Measurements from ENCODE around the gene HSD17B12.

Gene HSD17B12

DNA sequence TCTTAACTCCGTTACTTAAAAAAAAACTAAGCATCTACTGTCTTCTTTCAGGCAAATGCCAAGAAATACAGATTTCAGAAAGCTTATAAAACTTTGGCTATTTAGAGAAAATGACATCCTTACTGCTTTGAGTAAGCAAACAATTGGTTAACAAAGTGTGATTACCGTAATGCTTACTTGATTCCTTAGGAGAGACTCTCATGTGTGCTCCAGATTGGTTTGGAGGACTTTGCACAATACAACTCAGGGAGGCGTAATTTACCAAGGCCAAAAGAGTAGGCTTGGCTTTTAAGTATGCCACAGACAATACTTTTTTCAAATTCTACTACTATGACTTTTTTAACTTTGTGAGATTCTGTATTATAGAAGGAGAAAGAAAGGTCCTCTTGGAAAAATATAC, 123.2 kb downstream of the HSD17B12 start:
- DNase-seq (ENCODE audit: low read depth in 2 of 2), result no peak

GRCh38 chr11:43806976-43807375, 126.4 kb downstream of the HSD17B12 start:
- DNase-seq (ENCODE audit: low read depth in 2 of 2), result no peak

GRCh38 chr11:43810929-43811596, 130.5 kb downstream of the HSD17B12 start:
- no peak for DNase-seq (ENCODE audit: low read depth in 2 of 2)

DNA sequence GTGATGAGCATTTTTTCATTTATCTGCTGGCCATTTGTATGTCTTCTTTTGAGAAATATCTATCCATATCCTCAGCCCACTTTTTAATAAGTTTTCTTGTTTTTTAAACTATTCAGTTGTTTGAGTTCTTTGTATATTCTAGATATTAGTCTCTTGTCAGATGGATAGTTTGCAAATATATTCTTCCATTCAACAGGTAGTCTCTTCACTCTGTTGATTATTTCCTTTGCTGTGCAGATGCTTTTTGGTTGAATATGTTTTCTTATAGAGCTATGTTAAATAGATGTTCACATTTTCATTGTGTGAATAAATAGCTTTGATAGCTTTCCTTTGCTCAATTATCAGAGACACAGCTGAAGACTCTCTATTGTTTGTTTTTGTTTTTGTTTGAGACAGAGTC, 131.9 kb downstream of the HSD17B12 start:
- no peak for DNase-seq (ENCODE audit: low read depth in 2 of 2)

- no peak for DNase-seq (ENCODE audit: low read depth in 2 of 2)
Measured at GRCh38 chr11:43818220-43818619, 137.7 kb downstream of the HSD17B12 start.

DNA sequence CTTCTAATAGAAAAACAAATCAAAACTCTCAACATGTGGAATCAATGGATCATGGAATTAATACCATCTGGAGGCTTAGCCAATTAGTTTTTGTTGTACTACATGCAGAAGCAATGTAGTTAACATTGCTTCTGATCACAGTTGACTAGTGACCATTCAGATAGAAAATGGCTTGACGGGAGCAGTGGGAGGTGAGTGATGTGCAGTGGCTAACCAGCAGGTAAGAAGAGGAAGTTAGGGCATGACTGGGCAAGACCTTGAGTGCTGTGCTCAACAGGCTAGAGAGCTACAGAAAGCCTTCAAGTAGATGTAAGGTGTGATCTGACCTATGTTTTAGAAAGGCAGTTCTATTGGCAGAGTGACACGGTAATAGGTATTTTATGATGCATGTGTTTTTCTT, 139.4 kb downstream of the HSD17B12 start:
- no peak for DNase-seq (ENCODE audit: low read depth in 2 of 2)

- DNase-seq (ENCODE audit: low read depth in 2 of 2), result no peak
Measured at GRCh38 chr11:43823316-43823715, 142.8 kb downstream of the HSD17B12 start.

DNA sequence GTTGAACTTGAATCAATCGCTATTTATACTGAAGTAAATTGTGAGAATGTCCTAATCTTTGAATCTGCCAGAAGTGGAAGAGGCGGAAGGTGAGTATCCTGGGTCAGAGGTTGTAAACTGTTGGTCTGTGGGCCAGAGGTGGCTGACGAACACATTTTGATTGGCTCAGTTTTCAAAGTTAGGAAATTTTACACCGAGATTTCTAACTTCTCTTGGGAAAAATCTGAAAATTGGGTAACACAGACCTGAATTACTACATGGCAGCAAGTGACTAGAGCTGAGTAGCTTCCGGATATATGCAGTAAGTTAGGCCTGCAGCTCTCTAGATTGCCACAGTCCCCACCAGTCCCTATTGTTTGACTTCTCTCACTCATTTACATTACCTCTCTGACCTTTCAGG, 143.3 kb downstream of the HSD17B12 start:
- DNase-seq (ENCODE audit: low read depth in 2 of 2), result no peak

DNA sequence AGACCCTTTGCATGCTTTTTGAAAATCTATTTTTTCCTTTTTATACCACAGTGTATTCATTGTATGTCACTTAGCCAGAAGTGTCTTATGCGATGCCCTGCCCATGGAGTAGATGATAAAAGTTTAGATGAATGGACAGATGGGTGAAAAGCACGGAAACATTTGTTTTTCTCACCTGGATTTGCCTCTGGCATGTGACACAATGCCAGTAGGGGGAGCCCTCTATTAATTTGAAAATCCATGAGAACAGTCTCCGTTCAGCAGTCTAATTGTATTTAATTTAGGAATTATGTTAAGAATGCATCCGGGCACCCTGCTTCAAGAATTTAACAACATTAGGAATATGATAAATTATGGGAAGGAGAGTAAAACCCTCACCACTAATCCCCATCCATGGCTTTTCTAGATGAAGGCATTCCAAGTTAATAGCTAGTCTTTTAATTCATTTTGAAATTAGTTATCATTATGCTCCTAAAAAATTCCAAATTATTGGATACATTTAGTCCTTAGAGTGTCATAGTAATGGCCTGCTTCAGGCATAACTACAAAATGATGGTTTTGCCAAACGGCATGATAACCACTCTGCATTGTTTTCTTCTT, 144.8 kb downstream of the HSD17B12 start:
- DNase-seq (ENCODE audit: low read depth in 2 of 2), result no peak

- no peak for DNase-seq (ENCODE audit: low read depth in 2 of 2)
Measured at GRCh38 chr11:43830928-43831440, 150.4 kb downstream of the HSD17B12 start.

DNA sequence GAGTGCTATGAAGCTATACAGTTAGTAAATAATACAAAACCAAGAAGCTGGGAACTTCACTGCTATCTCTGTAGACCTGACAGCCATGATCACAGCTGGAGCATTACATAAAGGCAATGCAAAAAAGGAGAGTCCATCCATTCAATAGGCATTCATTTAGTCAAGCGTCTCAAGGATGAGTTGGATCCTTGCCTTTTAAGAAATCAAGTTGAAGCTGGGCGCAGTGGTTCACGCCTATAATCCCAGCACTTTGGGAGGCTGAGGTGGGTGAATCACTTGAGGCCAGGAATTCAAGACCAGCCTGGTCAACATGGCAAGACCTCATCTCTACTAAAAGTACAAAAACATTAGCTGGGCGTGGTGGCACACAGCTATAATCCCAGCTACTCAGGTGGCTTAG, 152.0 kb downstream of the HSD17B12 start:
- DNase-seq (ENCODE audit: low read depth in 2 of 2), result no peak

DNA sequence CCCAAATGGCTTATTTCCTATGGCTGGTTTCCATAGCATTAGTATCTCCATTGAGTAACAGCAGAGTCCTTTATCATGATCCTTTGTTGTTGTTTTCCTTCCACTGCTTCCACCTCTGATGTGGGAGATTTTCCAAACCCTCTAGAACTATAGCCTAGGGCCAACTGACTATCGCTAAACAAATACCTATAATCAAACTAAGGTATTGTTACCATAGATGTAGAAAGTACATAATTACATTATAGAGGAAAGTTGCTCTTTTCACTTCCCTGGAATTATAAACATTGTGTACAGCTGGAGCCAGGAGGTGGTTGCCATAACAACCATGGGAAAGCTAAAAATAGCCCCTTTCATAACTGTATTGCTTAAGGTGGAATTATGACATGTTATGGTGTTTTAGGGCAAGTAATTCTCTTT, 153.1 kb downstream of the HSD17B12 start:
- no peak for DNase-seq (ENCODE audit: low read depth in 2 of 2)

GRCh38 chr11:43834286-43834685, 153.7 kb downstream of the HSD17B12 start:
- no peak for DNase-seq (ENCODE audit: low read depth in 2 of 2)

GRCh38 chr11:43835104-43835503, 154.6 kb downstream of the HSD17B12 start:
- no peak for DNase-seq (ENCODE audit: low read depth in 2 of 2)

DNA sequence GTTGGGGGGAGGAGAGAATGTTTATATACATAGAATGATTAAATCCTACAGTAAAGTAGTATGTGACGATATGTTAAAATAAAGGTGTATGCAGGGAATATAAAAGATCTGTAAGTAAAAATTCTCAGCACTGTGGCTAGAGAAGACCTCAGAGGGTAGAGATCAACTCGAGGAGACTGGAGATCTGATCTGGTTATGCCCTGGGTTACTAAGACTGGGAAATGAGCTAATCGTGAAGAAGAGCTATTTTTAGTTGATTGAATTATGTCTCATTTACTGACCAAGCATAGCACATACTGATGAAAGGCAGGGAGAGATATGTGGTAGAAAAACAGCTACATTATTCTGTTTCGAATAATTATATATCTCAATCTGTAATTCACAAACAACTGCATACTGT, 157.3 kb downstream of the HSD17B12 start:
- no peak for DNase-seq (ENCODE audit: low read depth in 2 of 2)

- no peak for DNase-seq (ENCODE audit: low read depth in 2 of 2)
Measured at GRCh38 chr11:43842021-43842420, 161.5 kb downstream of the HSD17B12 start.

GRCh38 chr11:43845816-43846215, 165.3 kb downstream of the HSD17B12 start:
- DNase-seq (ENCODE audit: low read depth in 2 of 2), result no peak

GRCh38 chr11:43852057-43852636, 171.6 kb downstream of the HSD17B12 start:
- DNase-seq (ENCODE audit: low read depth in 2 of 2), result peak; percentile 5 to 43

DNA sequence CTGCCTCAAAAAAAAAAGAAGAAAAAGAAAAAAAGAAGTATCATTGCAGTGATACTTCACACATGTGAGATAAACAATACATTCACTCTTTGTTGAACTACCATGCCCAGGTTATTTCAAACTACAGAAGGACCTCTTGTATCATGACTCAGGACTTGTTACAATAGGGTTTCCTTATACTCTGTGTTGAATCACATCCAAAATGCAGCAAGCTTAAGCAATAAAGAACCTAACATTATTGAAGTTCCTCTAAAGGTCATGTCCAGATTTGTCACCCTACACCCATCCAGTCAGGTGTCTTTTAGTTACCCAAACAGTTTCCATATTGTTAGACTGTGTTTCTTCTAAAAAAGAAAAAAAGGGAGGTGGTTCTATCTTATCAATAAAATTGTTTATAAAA, 173.2 kb downstream of the HSD17B12 start:
- no peak for DNase-seq (ENCODE audit: low read depth in 2 of 2)

- no peak for DNase-seq (ENCODE audit: low read depth in 2 of 2)
Measured at GRCh38 chr11:43856993-43857392, 176.5 kb downstream of the HSD17B12 start.

- no peak for DNase-seq (ENCODE audit: low read depth in 2 of 2)
Measured at GRCh38 chr11:43861141-43861540, 180.6 kb downstream of the HSD17B12 start.

DNA sequence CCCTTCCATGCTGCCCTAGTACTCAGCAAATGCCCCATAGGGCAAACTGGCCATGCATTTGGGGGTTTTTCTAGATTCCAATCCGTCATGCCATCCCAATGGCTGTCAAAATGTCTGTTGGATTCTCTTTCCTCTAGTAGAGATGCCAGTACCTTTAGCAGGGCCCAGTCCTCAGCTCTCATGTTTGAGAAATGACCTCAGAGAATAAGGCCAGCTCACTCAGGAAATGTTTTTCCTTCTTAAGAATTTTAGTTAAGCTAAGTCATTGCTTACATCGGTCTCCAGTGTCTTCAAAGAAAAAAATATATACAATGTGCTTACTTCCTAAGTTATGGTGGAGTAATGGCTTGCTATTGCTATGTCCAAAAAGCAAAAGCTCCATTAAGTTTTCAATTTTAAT, 186.0 kb downstream of the HSD17B12 start:
- no peak for DNase-seq (ENCODE audit: low read depth in 2 of 2)

DNA sequence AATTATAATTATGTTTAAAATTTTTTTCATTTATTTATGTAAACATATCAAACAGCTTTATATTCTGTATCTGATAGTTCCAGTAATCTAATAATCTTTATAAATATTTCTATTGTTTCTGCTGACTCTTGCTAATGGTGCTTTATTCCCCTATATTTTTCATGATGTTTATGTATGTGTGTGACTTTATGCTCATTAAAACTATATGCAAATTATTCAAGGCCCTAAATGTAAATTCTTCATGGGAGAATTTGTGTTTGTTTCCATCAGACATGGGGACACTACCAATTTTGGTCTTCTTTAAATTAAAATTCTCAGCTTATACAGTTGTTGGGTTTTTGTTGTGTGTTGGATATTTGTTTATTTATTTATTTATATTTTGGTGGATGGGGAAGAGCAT, 186.4 kb downstream of the HSD17B12 start:
- DNase-seq (ENCODE audit: low read depth in 2 of 2), result no peak

Measured in stimulated activated CD4-positive, alpha-beta T cell treated with anti-CD3 and anti-CD28 coated beads, Interleukin-1b, Interleukin-23, amount 100 ng/mL, for 1 hour (primary cell).